Measurements from ENCODE around the gene LEPROT.
"Not testable (repeated sequence)": the region's sequence is repeated elsewhere in the genome, so short reads cannot be mapped to it uniquely, and the experiment has no call there.

Gene LEPROT

DNA sequence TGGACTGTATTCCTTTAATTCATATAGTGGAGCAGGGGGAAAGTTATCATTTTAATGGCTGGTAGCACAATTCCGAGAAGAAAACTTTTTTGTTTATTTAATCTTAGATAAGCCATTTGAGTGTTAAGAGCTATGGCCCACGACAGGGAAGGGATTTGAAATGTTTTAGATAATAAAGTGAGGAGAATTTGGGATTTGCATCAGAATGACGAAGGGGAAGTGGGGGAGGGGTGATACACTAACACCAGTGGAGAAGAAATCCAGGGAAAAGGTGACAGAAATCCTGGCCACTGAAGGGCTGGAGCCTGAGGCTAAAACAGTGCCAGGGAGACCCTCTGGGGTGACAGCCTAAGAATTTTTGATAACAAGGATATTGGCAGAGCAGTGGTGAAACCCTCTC lies 21.0 kb downstream of the LEPROT start:
- DNase-seq = no peak

- DNase-seq = no peak
Measured at GRCh38 chr1:65442442-65442841, 22.0 kb downstream of the LEPROT start.

- DNase-seq = no peak
Measured at GRCh38 chr1:65443647-65444046, 23.2 kb downstream of the LEPROT start.

DNA sequence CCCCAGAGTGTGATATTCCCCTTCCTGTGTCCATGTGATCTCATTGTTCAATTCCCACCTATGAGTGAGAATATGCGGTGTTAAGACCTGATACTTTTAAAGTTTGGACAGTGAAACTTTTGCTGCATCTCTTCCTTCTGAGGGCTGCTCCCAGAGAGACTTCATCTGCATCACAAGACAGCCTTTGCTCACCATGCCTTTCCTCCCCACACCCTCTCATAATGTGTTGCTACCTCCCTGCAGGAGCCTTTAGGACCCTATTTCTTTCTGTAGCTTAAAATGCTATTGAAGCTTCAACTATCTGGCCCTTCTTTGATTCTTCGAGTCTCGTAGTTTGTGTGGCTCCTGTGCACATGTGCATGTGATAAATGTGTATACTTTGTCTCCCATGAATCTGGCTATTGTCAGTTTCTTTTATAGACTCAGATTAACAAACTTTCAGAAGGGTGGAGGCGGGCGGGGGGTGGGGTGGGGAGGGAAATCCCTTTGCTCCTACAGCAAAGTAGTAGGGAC lies 23.7 kb downstream of the LEPROT start:
- no peak for DNase-seq

GRCh38 chr1:65445837-65446236 lies 25.4 kb downstream of the LEPROT start:
- no peak for DNase-seq

- DNase-seq = no peak
Measured at GRCh38 chr1:65449214-65449823, 28.9 kb downstream of the LEPROT start.

DNA sequence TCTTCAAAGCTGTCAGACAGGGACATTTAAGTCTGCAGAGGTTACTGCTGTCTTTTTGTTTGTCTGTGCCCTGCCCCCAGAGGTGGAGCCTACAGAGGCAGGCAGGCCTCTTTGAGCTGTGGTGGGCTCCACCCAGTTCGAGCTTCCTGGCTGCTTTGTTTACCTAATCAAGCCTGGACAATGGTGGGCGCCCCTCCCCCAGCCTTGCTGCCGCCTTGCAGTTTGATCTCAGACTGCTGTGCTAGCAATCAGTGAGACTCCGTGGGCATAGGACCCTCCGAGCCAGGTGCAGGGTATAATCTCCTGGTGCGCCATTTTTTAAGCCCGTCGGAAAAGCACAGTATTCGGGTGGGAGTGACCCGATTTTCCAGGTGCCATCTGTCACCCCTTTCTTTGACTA lies 35.2 kb downstream of the LEPROT start:
- DNase-seq = not testable (repeated sequence)

- no peak for DNase-seq
Measured at GRCh38 chr1:65456481-65456880, 36.0 kb downstream of the LEPROT start.

GRCh38 chr1:65457868-65458267 lies 37.4 kb downstream of the LEPROT start:
- DNase-seq = no peak

- no peak for DNase-seq
Measured at GRCh38 chr1:65458730-65459396, 38.4 kb downstream of the LEPROT start.

GRCh38 chr1:65459397-65459768 lies 38.9 kb downstream of the LEPROT start:
- DNase-seq = no peak

DNA sequence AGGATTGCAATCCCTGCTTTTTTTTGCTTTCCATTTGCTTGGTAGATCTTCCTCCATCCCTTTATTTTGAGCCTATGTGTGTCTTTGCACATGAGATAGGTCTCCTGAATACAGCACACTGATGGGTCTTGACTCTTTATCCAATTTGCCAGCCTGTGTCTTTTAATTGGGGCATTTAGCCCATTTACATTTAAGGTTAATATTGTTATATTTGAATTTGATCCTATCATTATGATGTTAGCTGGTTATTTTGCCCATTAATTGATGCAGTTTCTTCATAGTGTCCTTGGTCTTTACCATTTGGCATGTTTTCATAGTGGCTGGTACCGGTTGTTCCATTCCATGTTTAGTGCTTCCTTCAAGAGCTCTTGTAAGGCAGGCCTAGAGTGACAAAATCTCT lies 45.4 kb downstream of the LEPROT start:
- DNase-seq = not testable (repeated sequence)

DNA sequence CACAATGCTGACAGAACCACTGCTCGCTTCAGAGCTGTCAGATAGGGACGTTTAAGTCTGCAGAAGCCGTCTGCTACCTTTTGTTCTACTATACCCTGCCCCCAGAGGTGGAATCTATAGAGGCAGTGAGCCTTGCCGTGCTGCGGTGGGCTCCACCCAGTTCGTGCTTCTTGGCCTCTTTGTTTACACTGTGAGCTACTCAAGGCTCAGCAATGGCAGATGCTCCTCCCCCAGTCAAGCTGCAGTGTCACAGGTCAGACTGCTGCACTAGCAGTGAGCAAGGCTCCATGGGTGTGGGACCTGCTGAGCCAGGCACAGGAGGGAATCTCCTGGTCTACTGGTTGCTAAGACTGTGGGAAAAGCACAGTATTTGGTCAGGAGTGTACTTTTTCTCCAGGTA lies 47.1 kb downstream of the LEPROT start:
- no peak for DNase-seq

DNA sequence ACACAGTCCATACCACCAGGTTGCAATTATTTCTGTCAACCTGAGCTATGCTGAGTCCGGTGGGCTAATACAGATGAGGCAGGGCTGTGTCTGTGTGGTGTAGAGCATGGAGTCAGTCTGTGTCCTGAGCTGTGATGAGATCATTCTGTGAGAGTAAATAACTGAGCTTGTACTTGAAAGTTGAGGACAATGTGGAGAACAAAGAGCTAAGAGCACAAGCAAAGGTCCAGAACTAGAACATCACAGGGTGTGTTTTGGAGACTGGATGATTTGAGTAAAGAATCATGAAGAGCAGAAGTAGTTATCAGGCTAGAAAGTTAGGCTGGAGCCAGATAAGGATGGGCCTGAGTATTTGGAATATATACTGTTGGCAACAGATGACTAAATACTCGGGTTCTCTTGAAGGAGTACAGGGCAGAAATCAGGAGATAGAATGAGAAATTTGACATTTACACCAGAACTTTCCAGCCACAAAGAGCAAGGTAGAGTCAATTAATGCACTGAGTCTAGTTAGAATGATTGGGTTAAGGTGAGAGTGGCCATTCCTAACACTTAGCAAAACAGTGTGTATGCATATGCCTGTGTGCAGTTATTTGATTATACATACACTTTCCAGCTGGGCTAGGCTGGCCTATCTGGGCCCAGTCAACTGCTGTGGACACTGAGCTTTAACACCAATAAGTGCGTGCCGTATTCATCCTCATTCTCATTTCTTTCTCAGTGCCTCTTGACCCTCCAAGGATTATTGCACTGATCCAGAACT lies 48.8 kb downstream of the LEPROT start:
- DNase-seq = no peak

- no peak for DNase-seq
Measured at GRCh38 chr1:65469889-65470340, 49.4 kb downstream of the LEPROT start.

GRCh38 chr1:65470766-65471165 lies 50.3 kb downstream of the LEPROT start:
- DNase-seq = no peak

DNA sequence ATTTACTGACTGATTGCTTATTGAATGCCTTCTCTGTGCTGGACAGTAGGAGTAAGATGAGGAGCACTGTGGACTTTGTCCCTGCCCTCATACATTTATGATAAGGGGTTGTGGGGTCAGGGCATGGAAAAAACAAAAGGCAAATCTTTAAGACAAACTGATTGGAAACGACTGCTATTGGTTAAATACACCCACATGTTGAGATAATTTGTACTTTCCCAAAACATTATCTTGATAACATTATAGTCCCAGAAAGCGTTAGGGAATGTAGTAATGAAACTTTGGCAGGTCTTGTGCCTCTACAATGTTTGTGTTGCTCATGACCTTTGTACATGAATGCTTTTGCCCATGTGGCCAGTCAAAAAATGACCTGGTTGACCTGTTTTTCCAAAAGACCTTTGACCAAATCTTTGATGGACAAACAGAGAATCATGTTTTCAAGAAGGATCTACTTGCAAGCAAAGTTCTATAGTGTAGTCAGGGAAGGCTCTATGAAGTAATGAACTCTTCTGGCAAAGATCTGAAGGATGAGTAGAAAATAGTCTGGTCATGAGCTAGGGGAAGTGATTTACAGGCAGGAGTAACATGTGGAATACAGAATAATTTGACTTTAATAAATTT lies 50.9 kb downstream of the LEPROT start:
- DNase-seq = no peak

- DNase-seq = no peak
Measured at GRCh38 chr1:65471861-65472332, 51.4 kb downstream of the LEPROT start.

- no peak for DNase-seq
Measured at GRCh38 chr1:65476327-65476726, 55.9 kb downstream of the LEPROT start.

DNA sequence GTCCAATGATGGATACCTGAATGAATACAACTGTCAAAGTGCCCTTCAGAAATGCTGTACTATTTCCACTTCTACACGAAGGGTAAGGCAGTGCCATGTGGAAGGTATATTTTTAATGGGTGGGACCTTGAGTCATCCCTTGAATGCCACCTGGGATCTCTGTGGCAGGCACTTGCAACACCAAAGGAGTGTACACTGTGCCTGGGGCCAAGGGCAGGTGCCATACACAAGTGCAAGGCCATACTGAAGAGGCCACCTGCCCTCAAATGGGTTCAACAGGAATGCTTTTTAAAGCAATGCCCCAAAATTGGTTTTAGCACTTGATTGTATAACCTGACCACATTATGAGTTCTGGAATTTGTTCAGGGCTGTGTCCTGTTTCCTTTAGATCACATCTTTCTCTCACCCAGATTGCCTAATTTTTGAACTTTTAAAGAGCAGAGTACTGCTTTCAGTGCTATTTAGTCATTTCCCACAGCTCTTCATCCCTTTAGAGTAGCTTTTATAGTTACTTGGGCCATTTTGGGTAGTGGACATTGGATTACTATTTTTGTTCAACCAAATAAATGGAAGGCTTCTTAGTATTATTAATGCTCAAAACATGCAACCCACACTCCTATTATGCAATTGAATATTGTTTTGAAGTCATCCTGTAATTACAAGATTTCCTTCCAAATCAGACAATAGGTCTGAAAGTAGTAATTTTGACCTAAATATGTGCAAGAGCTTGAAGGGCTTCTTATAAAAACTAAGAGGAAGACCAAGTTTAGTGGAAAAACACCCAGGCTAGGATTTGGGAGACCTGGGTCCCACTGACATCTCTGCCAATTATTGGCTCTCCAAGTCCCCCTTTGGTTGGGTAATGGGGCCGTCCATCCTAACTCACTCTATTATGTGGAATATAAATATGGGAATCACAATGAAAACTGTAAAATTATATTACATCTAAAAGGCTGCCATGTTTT lies 57.2 kb downstream of the LEPROT start:
- DNase-seq = no peak

DNA sequence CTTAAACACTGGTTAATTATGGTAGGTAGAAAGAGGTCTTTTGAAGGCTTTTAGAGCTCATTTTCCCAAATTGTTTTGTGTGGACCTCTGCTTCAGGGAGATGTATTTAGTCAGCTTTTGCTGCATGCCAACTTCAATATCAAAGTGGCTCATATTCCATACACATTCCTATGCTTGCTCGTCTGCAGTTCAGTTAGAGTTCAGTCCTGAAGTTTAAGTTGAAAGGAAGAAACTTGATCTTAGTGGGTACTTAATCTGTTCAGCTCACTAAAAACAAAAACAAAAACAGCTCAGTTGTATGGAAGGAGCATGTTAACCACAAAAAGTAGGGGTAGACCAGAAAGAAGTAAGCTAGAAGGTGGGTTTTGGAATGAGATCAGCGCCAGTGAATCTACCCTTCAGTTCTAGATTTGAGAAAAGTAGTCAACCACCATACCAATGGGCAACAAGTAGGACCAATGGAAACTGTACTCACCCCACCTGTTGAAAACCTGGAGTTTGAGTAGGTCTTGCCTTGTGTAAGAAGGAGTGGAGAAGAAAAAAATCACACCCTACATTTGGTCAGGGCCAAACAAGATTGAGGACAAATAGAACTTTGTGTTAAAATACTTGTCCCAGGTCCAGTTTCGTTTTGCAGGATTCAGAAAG lies 58.0 kb downstream of the LEPROT start:
- no peak for DNase-seq

All from stimulated activated naive CD4-positive, alpha-beta T cell treated with Interleukin-2 at 50 U/mL for 16 hours (primary cell).